ENCODE measurements around the gene SRSF12. TPM values are rescaled to one million over a fixed set of nuclear protein-coding genes. Genes with fewer than 3 reads are reported as not detected.
A peak's percentile ranks its signal among the peaks of the same experiment; 100 is the strongest.
"Not testable (repeated sequence)": the region's sequence is repeated elsewhere in the genome, so short reads cannot be mapped to it uniquely, and the experiment has no call there.

SRSF12 gene
- total RNA-seq, 2 donors from 2014 or later: not detected

DNA sequence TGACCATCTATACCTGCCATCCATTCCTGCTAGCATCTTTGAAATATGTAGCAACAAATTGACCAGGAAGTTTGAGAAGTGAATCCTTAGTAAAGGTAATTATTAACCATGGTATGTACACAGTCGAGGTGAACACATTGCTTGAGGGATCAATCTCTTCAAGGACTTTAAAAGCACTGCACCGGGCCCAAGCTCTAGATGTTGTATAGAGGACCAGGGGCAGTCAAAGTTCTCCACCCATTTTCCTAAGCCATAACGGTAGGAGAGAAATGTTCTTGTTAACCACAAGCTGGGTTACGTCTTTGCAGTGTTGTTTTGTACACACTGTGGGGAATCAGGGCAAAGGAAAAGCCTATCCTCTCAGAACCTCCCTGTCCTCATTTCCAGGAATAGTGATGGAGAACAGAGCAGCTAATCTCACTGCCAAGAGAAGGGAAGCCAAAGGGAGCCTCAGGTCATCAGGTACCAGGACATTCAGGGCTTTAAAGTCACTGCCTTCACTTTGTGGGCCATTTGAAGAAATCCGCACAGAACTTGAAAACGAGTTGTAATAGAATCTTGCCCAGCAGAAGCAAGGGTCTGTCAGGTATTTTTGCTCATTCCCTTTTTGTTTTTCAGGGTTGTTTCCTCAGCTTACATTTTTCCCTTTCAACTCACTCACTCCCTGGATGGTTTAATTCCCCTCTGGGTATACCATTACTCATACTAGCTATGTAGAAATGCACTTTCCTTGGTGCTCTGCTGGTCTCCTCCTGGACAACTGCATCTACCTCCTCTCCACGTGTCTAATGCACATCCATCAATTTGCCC, 22.7 kb upstream of the SRSF12 start:
- Mint-ChIP-seq H3K36me3 (ENCODE audit: low read depth) (peaks cover 5% of the 10 kb centered on the region), H3K4me1 (peaks cover 4% of the 10 kb centered on the region), H3K4me3 (no peak overlapping the region), H3K27me3 (no peaks in the 10 kb centered on the region), H3K27ac (no peak overlapping the region)
- ATAC-seq (no peak), DNase-seq (no peak)
- no peaks in the 10 kb centered on the region for H3K9me3 ChIP-seq (ENCODE audit: control insufficient read depth, low read length, poor library complexity, severe bottlenecking)

DNA sequence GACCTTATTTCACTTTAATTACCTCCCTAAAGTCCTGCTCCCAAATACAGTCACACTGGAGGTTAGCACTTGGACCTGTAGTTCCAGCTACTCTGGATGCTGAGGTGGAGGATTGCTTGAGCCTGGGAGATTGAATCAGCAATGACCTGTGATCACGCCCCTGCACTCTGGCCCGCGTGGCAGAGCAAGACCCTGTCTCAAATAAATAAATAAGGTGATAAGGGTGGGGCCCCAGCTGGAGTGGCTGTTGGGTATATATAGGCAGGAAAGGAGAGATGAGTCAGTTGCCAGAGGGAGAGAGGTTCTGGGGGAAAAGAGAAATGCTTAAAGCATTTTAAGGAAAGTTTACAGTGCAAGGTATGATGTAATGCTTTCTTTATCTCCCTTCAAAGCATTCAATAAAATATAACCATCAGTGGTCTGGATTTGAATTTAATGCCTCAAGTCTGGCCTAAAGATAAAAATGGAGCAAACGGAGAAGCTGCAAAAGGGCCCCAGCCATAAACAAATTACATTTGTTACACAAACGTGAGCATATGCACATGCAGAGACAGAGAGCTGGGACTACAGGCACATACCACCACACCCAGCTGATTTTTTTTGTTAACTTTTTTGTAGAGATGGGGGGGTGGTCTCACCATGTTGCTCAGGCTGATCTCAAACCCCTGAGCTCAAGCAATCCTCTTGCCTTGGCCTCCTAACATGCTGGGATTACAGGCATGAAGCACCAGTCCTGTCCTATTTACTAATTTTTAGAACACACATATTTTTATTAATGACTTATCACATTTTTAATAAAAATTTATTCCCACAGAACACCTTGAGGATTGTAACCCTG, 21.9 kb upstream of the SRSF12 start:
- ATAC-seq (no peak), DNase-seq (no peak)
- Mint-ChIP-seq H3K4me3 (no peak overlapping the region), H3K27ac (peak overlapping the region; percentile 29), H3K36me3 (ENCODE audit: low read depth) (peaks cover 5% of the 10 kb centered on the region), H3K4me1 (peaks cover 3% of the 10 kb centered on the region), H3K27me3 (no peaks in the 10 kb centered on the region)
- H3K9me3 ChIP-seq (ENCODE audit: control insufficient read depth, low read length, poor library complexity, severe bottlenecking): no peaks in the 10 kb centered on the region

DNA sequence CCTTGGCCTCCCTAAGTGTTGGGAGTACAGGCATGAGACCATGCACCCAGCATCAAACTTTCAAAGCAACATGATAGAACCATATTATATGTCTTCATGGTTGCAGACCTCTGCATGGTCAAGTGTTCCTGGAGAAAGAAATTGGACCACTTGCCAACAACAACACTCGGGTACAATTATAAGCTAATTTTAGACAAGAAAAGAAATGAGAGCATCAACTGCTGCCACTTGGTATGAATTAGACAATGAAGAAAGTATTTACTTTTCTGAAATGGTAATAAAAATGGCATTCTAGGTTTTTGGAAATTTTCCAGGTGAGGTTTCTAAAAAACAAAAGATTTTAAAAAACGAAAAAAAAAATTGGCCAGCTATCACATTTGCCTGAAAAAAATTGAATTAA, 20.3 kb upstream of the SRSF12 start:
- no peak overlapping the region for H3K4me3 Mint-ChIP-seq
- H3K27ac Mint-ChIP-seq: no peak overlapping the region
- no peak for ATAC-seq
- peaks cover 3% of the 10 kb centered on the region for H3K4me1 Mint-ChIP-seq
- peaks cover 5% of the 10 kb centered on the region for H3K36me3 Mint-ChIP-seq (ENCODE audit: low read depth)
- no peaks in the 10 kb centered on the region for H3K9me3 ChIP-seq (ENCODE audit: control insufficient read depth, low read length, poor library complexity, severe bottlenecking)
- DNase-seq: no peak
- no peaks in the 10 kb centered on the region for H3K27me3 Mint-ChIP-seq

DNA sequence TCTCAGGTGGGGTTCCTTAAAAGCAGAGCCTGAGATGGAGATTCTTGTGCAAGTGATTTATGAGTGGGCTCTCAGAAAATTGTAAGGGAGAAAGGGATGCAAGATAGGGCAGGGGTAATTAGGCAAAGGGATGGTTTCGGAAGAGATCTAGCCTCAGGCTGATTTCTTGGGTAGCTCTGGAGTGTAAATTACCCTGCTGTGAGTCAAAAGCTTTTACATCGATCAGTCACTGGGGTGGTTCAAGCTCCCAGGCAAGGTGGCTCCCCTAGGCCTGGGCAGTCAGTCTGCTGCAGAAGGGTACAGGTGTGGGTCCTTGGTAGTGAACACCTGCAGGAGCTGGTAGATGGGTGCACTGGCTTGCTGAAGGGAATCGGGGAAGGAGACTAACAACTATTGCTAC, 16.9 kb upstream of the SRSF12 start:
- Mint-ChIP-seq H3K4me3 (no peak overlapping the region), H3K27ac (peak overlapping the region; percentile 47), H3K4me1 (peaks cover 3% of the 10 kb centered on the region), H3K36me3 (ENCODE audit: low read depth) (no peaks in the 10 kb centered on the region), H3K27me3 (no peaks in the 10 kb centered on the region)
- H3K9me3 ChIP-seq (ENCODE audit: control insufficient read depth, low read length, poor library complexity, severe bottlenecking): no peaks in the 10 kb centered on the region
- ATAC-seq: no peak
- DNase-seq: no peak

DNA sequence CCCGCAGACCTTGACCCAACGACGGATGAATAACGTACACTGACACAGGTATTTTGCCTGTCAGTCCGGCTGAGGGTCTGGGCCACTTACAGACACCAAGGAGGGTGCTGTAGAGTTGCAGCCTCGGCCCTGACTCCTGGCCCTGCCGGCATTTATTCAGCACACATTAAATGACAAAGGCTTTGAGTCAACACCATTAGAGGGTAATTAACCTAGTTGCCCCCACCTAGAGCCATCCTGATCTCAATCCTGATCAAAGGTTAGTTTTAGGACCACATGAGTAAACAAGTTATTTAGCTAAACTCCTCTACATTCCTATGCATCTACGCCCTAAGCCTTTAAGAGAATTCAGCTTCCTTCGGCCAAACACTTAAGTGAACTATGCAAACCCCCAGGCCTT, 16.1 kb upstream of the SRSF12 start:
- no peak for ATAC-seq
- no peaks in the 10 kb centered on the region for H3K27me3 Mint-ChIP-seq
- no peaks in the 10 kb centered on the region for H3K9me3 ChIP-seq (ENCODE audit: control insufficient read depth, low read length, poor library complexity, severe bottlenecking)
- H3K36me3 Mint-ChIP-seq (ENCODE audit: low read depth): no peaks in the 10 kb centered on the region
- H3K27ac Mint-ChIP-seq: no peak overlapping the region
- H3K4me1 Mint-ChIP-seq: no peaks in the 10 kb centered on the region
- H3K4me3 Mint-ChIP-seq: no peak overlapping the region
- no peak for DNase-seq

DNA sequence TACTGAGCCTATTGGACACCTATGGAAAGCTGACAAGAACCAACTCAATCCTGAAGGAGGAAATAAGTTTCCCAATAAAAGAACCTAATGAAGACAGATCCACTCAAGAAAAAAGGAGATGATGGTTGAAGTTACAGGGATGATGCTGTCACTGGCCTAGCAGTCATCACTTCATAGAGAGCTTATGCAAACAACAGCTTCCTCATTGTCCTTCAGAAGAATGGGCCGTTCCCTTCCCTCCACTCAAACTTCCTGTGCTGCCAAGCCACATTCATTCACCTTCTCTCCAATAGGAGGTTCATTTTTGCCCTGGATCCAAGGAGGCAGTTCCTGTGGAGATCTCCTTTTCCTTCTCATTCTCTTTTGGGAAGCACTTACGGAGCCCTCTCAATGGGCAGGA, 14.2 kb upstream of the SRSF12 start:
- Mint-ChIP-seq H3K4me1 (no peaks in the 10 kb centered on the region), H3K36me3 (ENCODE audit: low read depth) (no peaks in the 10 kb centered on the region), H3K27ac (no peak overlapping the region), H3K4me3 (no peak overlapping the region), H3K27me3 (no peaks in the 10 kb centered on the region)
- no peak for ATAC-seq
- DNase-seq: no peak
- no peaks in the 10 kb centered on the region for H3K9me3 ChIP-seq (ENCODE audit: control insufficient read depth, low read length, poor library complexity, severe bottlenecking)

DNA sequence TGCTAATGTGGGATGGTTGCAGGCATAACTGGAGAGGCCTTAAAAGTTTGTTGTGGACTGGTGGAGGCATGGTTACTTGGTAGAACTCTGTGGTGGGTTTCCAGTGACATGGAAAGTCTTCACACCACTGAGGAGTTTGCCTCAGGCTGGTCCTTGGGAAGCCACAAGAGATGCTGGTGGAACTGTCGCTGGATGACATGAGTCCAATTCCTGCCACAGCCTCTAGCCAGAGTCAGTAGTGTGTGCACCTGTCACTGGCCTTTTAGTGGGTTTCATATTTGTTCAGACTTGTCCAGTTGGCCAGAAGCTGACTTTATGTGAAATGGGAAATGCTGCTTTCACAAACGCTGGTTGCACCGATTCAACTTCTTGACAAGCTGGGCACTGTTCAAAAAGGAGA, 13.7 kb upstream of the SRSF12 start:
- no peak for ATAC-seq
- Mint-ChIP-seq H3K4me3 (no peak overlapping the region), H3K27me3 (no peaks in the 10 kb centered on the region), H3K36me3 (ENCODE audit: low read depth) (no peaks in the 10 kb centered on the region), H3K4me1 (no peaks in the 10 kb centered on the region), H3K27ac (no peak overlapping the region)
- H3K9me3 ChIP-seq (ENCODE audit: control insufficient read depth, low read length, poor library complexity, severe bottlenecking): no peaks in the 10 kb centered on the region
- no peak for DNase-seq

DNA sequence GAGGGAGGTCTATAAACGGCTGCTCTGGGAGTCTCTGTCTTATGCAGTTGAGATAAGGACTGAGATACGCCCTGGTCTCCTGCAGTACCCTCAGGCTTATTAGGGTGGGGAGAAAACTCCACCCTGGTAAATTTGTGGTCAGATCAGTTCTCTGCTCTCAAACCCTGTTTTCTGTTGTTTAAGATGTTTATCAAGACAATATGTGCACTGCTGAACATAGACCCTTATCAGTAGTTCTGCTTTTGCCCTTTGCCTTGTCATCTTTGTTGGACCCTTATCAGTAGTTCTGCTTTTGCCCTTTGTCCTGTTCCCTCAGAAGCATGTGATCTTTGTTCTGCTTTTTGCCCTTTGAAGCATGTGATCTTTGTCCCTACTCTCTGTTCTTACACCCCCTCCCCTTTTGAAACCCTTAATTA, 10.4 kb upstream of the SRSF12 start:
- not testable (repeated sequence) for H3K27ac Mint-ChIP-seq

DNA sequence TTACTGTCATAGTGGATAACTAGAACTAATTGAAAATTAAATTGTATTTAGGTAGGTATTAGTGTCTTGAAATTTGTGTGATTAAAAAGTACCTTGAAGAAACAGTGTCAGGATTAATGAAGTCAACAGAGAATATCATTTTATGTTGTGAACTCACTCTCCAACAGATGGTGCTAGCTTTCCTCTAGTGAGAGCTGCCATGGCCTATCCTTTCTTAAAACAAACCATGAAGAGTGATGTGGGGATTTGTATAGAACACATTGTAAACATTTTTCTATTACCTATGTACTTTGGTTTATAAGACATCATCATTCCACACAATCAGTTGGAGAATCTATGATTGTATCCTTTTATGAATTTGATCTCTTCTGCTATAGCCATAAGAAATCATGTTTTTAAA, 4.8 kb upstream of the SRSF12 start:
- Mint-ChIP-seq H3K27me3 (no peaks in the 10 kb centered on the region), H3K36me3 (ENCODE audit: low read depth) (peaks cover 4% of the 10 kb centered on the region), H3K4me1 (peaks cover 2% of the 10 kb centered on the region), H3K4me3 (no peak overlapping the region), H3K27ac (no peak overlapping the region)
- DNase-seq: no peak
- peak; percentile 62 for ATAC-seq
- no peaks in the 10 kb centered on the region for H3K9me3 ChIP-seq (ENCODE audit: control insufficient read depth, low read length, poor library complexity, severe bottlenecking)

More for the DNA sequence above, 10.4 kb upstream of the SRSF12 start:
- not testable (repeated sequence) for H3K36me3 Mint-ChIP-seq (ENCODE audit: low read depth); H3K9me3 ChIP-seq (ENCODE audit: control insufficient read depth, low read length, poor library complexity, severe bottlenecking); H3K4me3 Mint-ChIP-seq; ATAC-seq; DNase-seq; H3K27me3 Mint-ChIP-seq; H3K4me1 Mint-ChIP-seq

DNA sequence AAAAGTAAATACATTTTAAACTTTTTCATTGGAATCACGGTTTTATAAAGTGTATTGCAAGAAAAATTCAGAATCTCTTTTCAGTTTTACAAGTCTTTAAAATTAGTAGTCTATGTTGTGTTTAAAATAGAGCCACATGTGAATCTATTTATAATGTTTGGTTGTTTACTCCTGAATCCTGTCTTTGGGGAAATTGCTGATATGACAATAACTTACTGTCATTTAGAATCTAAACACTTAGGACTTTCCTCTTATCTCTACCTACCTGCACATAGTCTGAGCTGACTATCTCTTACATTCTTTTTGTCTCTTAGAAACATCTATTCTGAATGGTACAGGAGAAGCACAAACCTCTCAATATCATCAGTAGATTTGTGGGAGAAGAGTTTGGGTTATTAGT, 4.1 kb upstream of the SRSF12 start:
- peaks cover 4% of the 10 kb centered on the region for H3K36me3 Mint-ChIP-seq (ENCODE audit: low read depth)
- no peaks in the 10 kb centered on the region for H3K9me3 ChIP-seq (ENCODE audit: control insufficient read depth, low read length, poor library complexity, severe bottlenecking)
- no peak for ATAC-seq
- peaks cover 5% of the 10 kb centered on the region for H3K4me1 Mint-ChIP-seq
- no peak overlapping the region for H3K27ac Mint-ChIP-seq
- DNase-seq: no peak
- H3K27me3 Mint-ChIP-seq: peaks cover 2% of the 10 kb centered on the region
- H3K4me3 Mint-ChIP-seq: no peak overlapping the region

DNA sequence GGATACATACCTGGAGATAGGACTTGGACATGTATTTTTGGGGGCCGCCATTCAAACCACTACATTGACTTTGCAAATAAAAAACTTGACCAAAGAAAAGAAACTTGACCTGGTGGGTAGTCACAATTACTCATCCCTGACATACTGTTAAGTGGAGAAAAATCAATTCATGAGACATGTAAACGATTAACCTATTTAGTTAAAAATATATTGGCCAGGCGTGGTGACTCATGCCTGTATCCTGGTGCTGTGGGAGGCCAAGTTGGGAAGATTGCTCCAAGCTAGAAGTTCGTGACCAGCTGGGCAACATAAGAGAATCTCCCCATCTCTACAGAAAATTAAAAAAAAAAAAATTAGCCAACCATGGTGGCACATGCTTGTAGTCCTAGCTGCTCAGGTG, 2.5 kb upstream of the SRSF12 start:
- H3K4me3 Mint-ChIP-seq: no peak overlapping the region
- no peaks in the 10 kb centered on the region for H3K9me3 ChIP-seq (ENCODE audit: control insufficient read depth, low read length, poor library complexity, severe bottlenecking)
- no peak for ATAC-seq
- peaks cover 4% of the 10 kb centered on the region for H3K36me3 Mint-ChIP-seq (ENCODE audit: low read depth)
- peaks cover 7% of the 10 kb centered on the region for H3K4me1 Mint-ChIP-seq
- H3K27me3 Mint-ChIP-seq: peaks cover 4% of the 10 kb centered on the region
- no peak for DNase-seq
- no peak overlapping the region for H3K27ac Mint-ChIP-seq

DNA sequence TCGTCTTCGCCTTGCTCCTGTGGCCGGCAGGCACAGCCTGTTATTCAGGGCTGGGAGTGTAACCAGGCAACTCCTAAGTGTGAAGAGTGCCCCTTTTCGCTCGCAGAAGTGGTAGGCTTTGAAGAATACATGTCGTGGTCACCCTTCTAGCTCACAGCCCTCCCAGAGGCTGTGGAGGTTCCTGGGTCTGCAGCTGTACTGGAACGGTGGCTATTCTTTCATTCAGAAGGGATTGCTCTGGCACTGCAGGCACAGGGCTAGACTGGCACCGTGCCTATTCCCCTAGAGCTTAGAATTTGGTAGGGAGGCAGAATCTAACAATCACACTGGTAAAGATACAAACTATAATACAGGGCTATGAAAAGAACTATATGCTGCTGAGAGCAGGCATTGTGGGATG, 1.1 kb upstream of the SRSF12 start:
- no peaks in the 10 kb centered on the region for H3K9me3 ChIP-seq (ENCODE audit: control insufficient read depth, low read length, poor library complexity, severe bottlenecking)
- ATAC-seq (no peak), DNase-seq (no peak)
- H3K4me1 Mint-ChIP-seq: peaks cover 7% of the 10 kb centered on the region
- peaks cover 4% of the 10 kb centered on the region for H3K27me3 Mint-ChIP-seq
- H3K27ac Mint-ChIP-seq: peak overlapping the region; percentile 51
- no peaks in the 10 kb centered on the region for H3K36me3 Mint-ChIP-seq (ENCODE audit: low read depth)
- H3K4me3 Mint-ChIP-seq: peak overlapping the region; percentile 78

DNA sequence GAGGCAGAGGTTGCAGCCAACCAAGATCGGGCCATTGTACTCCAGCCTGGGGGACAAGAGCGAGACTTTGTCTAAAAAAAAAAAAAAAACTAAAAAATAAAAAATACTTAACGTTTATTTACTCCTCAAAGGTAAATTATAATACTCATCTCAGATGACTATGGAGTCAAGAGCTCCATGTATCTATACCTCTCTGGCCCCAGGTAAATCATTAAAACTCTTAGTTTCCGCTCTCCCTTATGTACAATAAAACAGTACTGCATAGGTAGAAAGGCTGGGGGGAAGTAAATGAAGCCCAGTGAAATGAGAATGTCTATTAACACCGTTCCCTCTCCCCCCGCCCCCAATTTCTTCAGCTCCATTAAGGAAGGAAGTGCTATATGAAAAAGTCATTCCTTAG, 1.2 kb downstream of the SRSF12 start:
- no peaks in the 10 kb centered on the region for H3K36me3 Mint-ChIP-seq (ENCODE audit: low read depth)
- peaks cover 7% of the 10 kb centered on the region for H3K4me1 Mint-ChIP-seq
- ATAC-seq (no peak), DNase-seq (no peak)
- no peaks in the 10 kb centered on the region for H3K9me3 ChIP-seq (ENCODE audit: control insufficient read depth, low read length, poor library complexity, severe bottlenecking)
- peak overlapping the region; percentile 19 for H3K27ac Mint-ChIP-seq
- peaks cover 4% of the 10 kb centered on the region for H3K27me3 Mint-ChIP-seq
- peak overlapping the region; percentile 91 for H3K4me3 Mint-ChIP-seq

Data from T-helper 17 cell (primary cell).